Upper lobe of left lung (tissue), 4 donors: ENCODE data around the gene GASK1B.

ENCODE experiments used
- POLR2A ChIP-seq, 4 donors: fragments of 450-650 bp; IDR thresholded peaks; one replicate each; pipeline ENCODE4 v1.5.1; 2016 to 2017; ENCODE audit warnings: antibody characterized with exemption in 4 of 4, mild to moderate bottlenecking in 2 of 4
- POLR2AphosphoS5 ChIP-seq, 2 donors: sonication (generic); formaldehyde crosslinking; IDR thresholded peaks; one replicate each; pipeline ENCODE4 v1.5.1; 2017; ENCODE audit warnings: antibody characterized with exemption in 2 of 2
- TF ChIP-seq, protein P1 (sequence below), 6 experiments: fragments of 450-650 bp in 4 of 6; fragments of 200-600 bp in 2 of 6; sonication (generic) in 2 of 6; IDR thresholded peaks; one replicate each; pipeline ENCODE4 v1.5.1; 2016 to 2019; ENCODE audit warnings: antibody characterized with exemption in 6 of 6

GRCh38 chr4:158200214-158200613 is 27.4 kb upstream of the GASK1B start:
- TF ChIP-seq, protein P1, sequence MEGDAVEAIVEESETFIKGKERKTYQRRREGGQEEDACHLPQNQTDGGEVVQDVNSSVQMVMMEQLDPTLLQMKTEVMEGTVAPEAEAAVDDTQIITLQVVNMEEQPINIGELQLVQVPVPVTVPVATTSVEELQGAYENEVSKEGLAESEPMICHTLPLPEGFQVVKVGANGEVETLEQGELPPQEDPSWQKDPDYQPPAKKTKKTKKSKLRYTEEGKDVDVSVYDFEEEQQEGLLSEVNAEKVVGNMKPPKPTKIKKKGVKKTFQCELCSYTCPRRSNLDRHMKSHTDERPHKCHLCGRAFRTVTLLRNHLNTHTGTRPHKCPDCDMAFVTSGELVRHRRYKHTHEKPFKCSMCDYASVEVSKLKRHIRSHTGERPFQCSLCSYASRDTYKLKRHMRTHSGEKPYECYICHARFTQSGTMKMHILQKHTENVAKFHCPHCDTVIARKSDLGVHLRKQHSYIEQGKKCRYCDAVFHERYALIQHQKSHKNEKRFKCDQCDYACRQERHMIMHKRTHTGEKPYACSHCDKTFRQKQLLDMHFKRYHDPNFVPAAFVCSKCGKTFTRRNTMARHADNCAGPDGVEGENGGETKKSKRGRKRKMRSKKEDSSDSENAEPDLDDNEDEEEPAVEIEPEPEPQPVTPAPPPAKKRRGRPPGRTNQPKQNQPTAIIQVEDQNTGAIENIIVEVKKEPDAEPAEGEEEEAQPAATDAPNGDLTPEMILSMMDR (IDR thresholded peaks at IDR 0.05), result no peak
- no peak for TF ChIP-seq POLR2A (IDR thresholded peaks at IDR 0.05)
- no peak for TF ChIP-seq POLR2AphosphoS5 (IDR thresholded peaks at IDR 0.05)
